HCT116 (cell line): ENCODE data around the gene RASGRF2. TPM values are rescaled to one million over a fixed set of nuclear protein-coding genes. Genes with fewer than 3 reads are reported as not detected.

ENCODE experiments used
- ATAC-seq: fragments of 200-7000 bp; cut with Tn5 transposase; 2 replicates; pipeline ENCODE4 v1.9.1; 2020; ENCODE audit warnings: mild to moderate bottlenecking, moderate library complexity
- BruUV-seq: library from RNA; stranded (reverse); fragments of 400-500 nt; replicated peaks from 2 replicates; lab custom pipeline; 2021; lab: Mats Ljungman, UMichigan
- CTCF ChIA-PET: fragments of 300-600 bp; sonication (Branson Sonifier 250); formaldehyde crosslinking; loops from one replicate; lab custom pipeline; 2021; ENCODE audit warnings: antibody characterized with exemption; lab: Charles Lee
- POLR2A ChIA-PET: fragments of 300-600, 350-600 bp; sonication (Branson Sonifier 250); formaldehyde crosslinking; loops from one replicate; lab custom pipeline; 2021; ENCODE audit warnings: antibody characterized with exemption; lab: Charles Lee
- RAD21 ChIA-PET, 2 experiments: fragments of 300-600 bp; sonication (Branson Sonifier 250); formaldehyde crosslinking; loops; one replicate each; lab custom pipeline; 2023; ENCODE audit warnings: low total read pairs in 2 of 2; ENCODE audit not compliant: uncharacterized antibody in 2 of 2, unreplicated experiment in 2 of 2, low non-redundant PET in 1 of 2; lab: Charles Lee
- DNase-seq: peaks from one replicate; pipeline ENCODE4 v3.0.0-alpha.2; 2010; ENCODE audit warnings: low read depth, low spot score
- H2AFZ ChIP-seq: fragments of 200-600 bp; shearing (Covaris generic), sonication (generic); 2 replicates; pipeline ENCODE4 v1.6.1; 2017; ENCODE audit warnings: low read depth, mixed run types, mixed read lengths, antibody characterized with exemption, low read length; ENCODE audit not compliant: poor library complexity, severe bottlenecking
- H3K27ac ChIP-seq: 2 replicates; pipeline ENCODE4 v1.5.1; 2012; ENCODE audit warnings: low read depth, low read length
- H3K27me3 ChIP-seq: fragments of 200-600 bp; sonication (generic); 2 replicates; pipeline ENCODE4 v1.6.1; 2016; ENCODE audit warnings: mixed run types, low read length, mixed read lengths; ENCODE audit not compliant: insufficient read depth
- H3K36me3 ChIP-seq, 2 experiments: fragments of 200-500 bp in 1 of 2; fragments of 200-600 bp in 1 of 2; sonication (Bioruptor generic) in 1 of 2; sonication (generic) in 1 of 2; 2 replicates each; pipeline versions ENCODE4 v1.5.1 to v1.6.1; 2014 to 2016; ENCODE audit warnings: low read length in 2 of 2, inconsistent platforms in 1 of 2, mixed read lengths in 1 of 2, mixed run types in 1 of 2; ENCODE audit not compliant: insufficient read depth in 2 of 2, control insufficient read depth in 1 of 2
- H3K4me1 ChIP-seq, 2 experiments: fragments of 200-600 bp in 1 of 2; sonication (generic) in 1 of 2; 2 replicates each; pipeline versions ENCODE4 v1.5.1 to v1.6.1; 2012 to 2017; ENCODE audit warnings: low read length in 2 of 2, inconsistent platforms in 1 of 2, mild to moderate bottlenecking in 1 of 2, mixed read lengths in 1 of 2, mixed run types in 1 of 2, moderate library complexity in 1 of 2; ENCODE audit not compliant: insufficient read depth in 2 of 2, control insufficient read depth in 1 of 2
- H3K4me2 ChIP-seq: fragments of 200-600 bp; sonication (generic); 2 replicates; pipeline ENCODE4 v1.6.1; 2017; ENCODE audit warnings: mixed run types, low read length, mixed read lengths
- H3K4me3 ChIP-seq, 2 experiments: fragments of 200-600 bp in 1 of 2; sonication (generic) in 1 of 2; replicated peaks in 1 of 2; 2 replicates each; pipeline ENCODE4 v1.5.1; 2011 to 2016; ENCODE audit warnings: low read length in 2 of 2, control low read depth in 1 of 2, low read depth in 1 of 2, mild to moderate bottlenecking in 1 of 2, mixed read lengths in 1 of 2, mixed run types in 1 of 2
- H3K79me2 ChIP-seq: fragments of 200-600 bp; sonication (generic); 2 replicates; pipeline ENCODE4 v1.6.1; 2017; ENCODE audit warnings: mild to moderate bottlenecking, mixed run types, low read length, moderate library complexity, mixed read lengths; ENCODE audit not compliant: insufficient read depth
- H3K9ac ChIP-seq: fragments of 200-600 bp; sonication (generic); 2 replicates; pipeline ENCODE4 v1.6.1; 2016; ENCODE audit warnings: low read length, mixed read lengths
- H3K9me2 ChIP-seq: fragments of 200-600 bp; sonication (generic), shearing (Covaris generic); 2 replicates; pipeline ENCODE4 v1.6.1; 2017; ENCODE audit warnings: mixed run types, mild to moderate bottlenecking, moderate library complexity; ENCODE audit not compliant: insufficient read depth
- H3K9me3 ChIP-seq, 2 experiments: fragments of 200-500 bp in 1 of 2; fragments of 200-600 bp in 1 of 2; sonication (Bioruptor generic) in 1 of 2; sonication (generic) in 1 of 2; 2 replicates each; pipeline ENCODE4 v1.6.1; 2014 to 2017; ENCODE audit warnings: low read length in 2 of 2, mixed read lengths in 2 of 2, inconsistent platforms in 1 of 2, low read depth in 1 of 2, mild to moderate bottlenecking in 1 of 2, mixed run types in 1 of 2, moderate library complexity in 1 of 2; ENCODE audit not compliant: control insufficient read depth in 1 of 2, insufficient read depth in 1 of 2
- H4K20me1 ChIP-seq: fragments of 200-600 bp; sonication (generic), shearing (Covaris generic); 2 replicates; pipeline ENCODE4 v1.6.1; 2017; ENCODE audit warnings: mixed run types, mild to moderate bottlenecking, moderate library complexity; ENCODE audit not compliant: insufficient read depth
- EZH2 ChIP-seq: fragments of 200-600 bp; sonication (generic); IDR thresholded peaks from 2 replicates; pipeline ENCODE4 v1.6.1; 2017; ENCODE audit warnings: antibody characterized with exemption, mixed run types
- EZH2phosphoT487 ChIP-seq: fragments of 200-600 bp; IDR thresholded peaks from 2 replicates; pipeline ENCODE4 v1.6.1; 2018; ENCODE audit warnings: antibody characterized with exemption, borderline replicate concordance
- FOSL1 ChIP-seq: IDR thresholded peaks from 2 replicates; pipeline ENCODE4 v1.6.1; 2012; ENCODE audit warnings: low read depth
- SIN3A ChIP-seq: IDR thresholded peaks from 2 replicates; pipeline ENCODE4 v1.6.1; 2012; ENCODE audit warnings: low read depth
- SP1 ChIP-seq: IDR thresholded peaks from 2 replicates; pipeline ENCODE4 v1.6.1; 2012; ENCODE audit warnings: low read depth
- TCF7L2 ChIP-seq: IDR thresholded peaks from 2 replicates; pipeline ENCODE4 v1.7.0; 2011; ENCODE audit warnings: borderline replicate concordance, inconsistent platforms; ENCODE audit not compliant: insufficient read depth, insufficient read length; ENCODE audit errors: extremely low read depth
- ZFX ChIP-seq: fragments of 450-650 bp; IDR thresholded peaks from 2 replicates; pipeline ENCODE4 v1.6.1; 2017
- intact Hi-C: fragments of 100-400 bp; cut with micrococcal nuclease; formaldehyde crosslinking; loops from 2 replicates; pipeline ENCODE4 v1.10.0; 2022
- total RNA-seq: library from RNA; stranded (reverse); gene quantifications from one replicate; pipeline ENCODE4 v1.2.1, GENCODE V29; 2021; ENCODE audit not compliant: unreplicated experiment
- TF ChIP-seq, protein P1 (sequence below), 3 experiments: fragments of 200-600 bp in 1 of 3; sonication (generic) in 1 of 3; IDR thresholded peaks in 2 of 3; conservative IDR thresholded peaks in 1 of 3; 2 replicates each; pipeline ENCODE4 v1.5.1; 2012 to 2017; ENCODE audit warnings: low read depth in 2 of 3, low read length in 2 of 3, antibody characterized with exemption in 1 of 3, borderline replicate concordance in 1 of 3, control low read depth in 1 of 3, mild to moderate bottlenecking in 1 of 3, mixed read lengths in 1 of 3, mixed run types in 1 of 3, moderate library complexity in 1 of 3; ENCODE audit not compliant: insufficient read depth in 1 of 3
- TF ChIP-seq, protein P2 (sequence below): IDR thresholded peaks from 2 replicates; pipeline ENCODE4 v1.6.1; 2012
- TF ChIP-seq, protein P3 (sequence below): IDR thresholded peaks from 2 replicates; pipeline ENCODE4 v1.6.1; 2011; ENCODE audit warnings: mild to moderate bottlenecking, low read length, moderate library complexity; ENCODE audit not compliant: insufficient replicate concordance; ENCODE audit errors: extremely low read depth

Gene RASGRF2
- total RNA-seq, 1 experiment from 2014 or later = 0.05 TPM

DNA sequence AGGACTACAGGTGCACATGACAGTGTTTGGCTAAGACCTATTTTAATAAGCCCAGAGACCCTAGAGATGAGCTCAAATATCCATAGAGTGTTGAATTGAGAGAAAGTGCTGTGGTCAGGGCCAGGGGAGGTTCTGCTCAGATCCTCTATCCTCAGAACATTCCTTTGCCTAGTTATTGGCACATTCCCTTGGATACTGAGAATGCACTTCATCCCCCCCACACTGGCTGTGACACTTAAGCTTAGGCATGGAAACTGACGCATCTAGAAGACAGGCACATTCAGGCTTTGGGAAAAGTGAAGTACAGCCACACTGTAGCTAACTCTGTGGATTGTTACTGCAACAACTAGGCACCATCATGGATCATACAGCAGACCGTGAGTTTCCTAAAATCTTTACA, 27.1 kb upstream of the RASGRF2 start:
- Histone ChIP-seq H2AFZ (no peak overlapping the region), H3K36me3 (no peaks in the 10 kb centered on the region), H3K27ac (no peak overlapping the region), H3K4me1 (peaks cover 0 to 7% of the 10 kb centered on the region in 2 experiments; a peak in 2 of 4 replicates), H4K20me1 (no peaks in the 10 kb centered on the region), H3K4me3 (no peak overlapping the region), H3K9ac (no peak overlapping the region), H3K79me2 (no peaks in the 10 kb centered on the region), H3K9me3 (no peaks in the 10 kb centered on the region), H3K4me2 (no peak overlapping the region), H3K27me3 (no peaks in the 10 kb centered on the region), H3K9me2 (no peaks in the 10 kb centered on the region)
- ATAC-seq = no peak
- POLR2A ChIA-PET = no interaction called here
- no peak for DNase-seq
- intact Hi-C loops = no loop called here
- BruUV-seq = no TSS peak
- CTCF ChIA-PET = no interaction called here
- RAD21 ChIA-PET = no interaction called here
- TF ChIP-seq, protein P1, sequence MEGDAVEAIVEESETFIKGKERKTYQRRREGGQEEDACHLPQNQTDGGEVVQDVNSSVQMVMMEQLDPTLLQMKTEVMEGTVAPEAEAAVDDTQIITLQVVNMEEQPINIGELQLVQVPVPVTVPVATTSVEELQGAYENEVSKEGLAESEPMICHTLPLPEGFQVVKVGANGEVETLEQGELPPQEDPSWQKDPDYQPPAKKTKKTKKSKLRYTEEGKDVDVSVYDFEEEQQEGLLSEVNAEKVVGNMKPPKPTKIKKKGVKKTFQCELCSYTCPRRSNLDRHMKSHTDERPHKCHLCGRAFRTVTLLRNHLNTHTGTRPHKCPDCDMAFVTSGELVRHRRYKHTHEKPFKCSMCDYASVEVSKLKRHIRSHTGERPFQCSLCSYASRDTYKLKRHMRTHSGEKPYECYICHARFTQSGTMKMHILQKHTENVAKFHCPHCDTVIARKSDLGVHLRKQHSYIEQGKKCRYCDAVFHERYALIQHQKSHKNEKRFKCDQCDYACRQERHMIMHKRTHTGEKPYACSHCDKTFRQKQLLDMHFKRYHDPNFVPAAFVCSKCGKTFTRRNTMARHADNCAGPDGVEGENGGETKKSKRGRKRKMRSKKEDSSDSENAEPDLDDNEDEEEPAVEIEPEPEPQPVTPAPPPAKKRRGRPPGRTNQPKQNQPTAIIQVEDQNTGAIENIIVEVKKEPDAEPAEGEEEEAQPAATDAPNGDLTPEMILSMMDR (IDR thresholded peaks at IDR 0.05 in 2 of 3, conservative IDR thresholded peaks at IDR 0.05 in 1 of 3; ENCODE audit: borderline replicate concordance in 1 of 3, insufficient read depth in 1 of 3, low read depth in 2 of 3, low read length in 2 of 3) = no peak
- TF ChIP-seq ZFX (no peak), FOSL1 (no peak), EZH2 (no peak), EZH2phosphoT487 (no peak), SIN3A (no peak), TCF7L2 (no peak), SP1 (no peak)
- TF ChIP-seq, protein P2, sequence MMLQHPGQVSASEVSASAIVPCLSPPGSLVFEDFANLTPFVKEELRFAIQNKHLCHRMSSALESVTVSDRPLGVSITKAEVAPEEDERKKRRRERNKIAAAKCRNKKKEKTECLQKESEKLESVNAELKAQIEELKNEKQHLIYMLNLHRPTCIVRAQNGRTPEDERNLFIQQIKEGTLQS = no peak
- TF ChIP-seq, protein P3, sequence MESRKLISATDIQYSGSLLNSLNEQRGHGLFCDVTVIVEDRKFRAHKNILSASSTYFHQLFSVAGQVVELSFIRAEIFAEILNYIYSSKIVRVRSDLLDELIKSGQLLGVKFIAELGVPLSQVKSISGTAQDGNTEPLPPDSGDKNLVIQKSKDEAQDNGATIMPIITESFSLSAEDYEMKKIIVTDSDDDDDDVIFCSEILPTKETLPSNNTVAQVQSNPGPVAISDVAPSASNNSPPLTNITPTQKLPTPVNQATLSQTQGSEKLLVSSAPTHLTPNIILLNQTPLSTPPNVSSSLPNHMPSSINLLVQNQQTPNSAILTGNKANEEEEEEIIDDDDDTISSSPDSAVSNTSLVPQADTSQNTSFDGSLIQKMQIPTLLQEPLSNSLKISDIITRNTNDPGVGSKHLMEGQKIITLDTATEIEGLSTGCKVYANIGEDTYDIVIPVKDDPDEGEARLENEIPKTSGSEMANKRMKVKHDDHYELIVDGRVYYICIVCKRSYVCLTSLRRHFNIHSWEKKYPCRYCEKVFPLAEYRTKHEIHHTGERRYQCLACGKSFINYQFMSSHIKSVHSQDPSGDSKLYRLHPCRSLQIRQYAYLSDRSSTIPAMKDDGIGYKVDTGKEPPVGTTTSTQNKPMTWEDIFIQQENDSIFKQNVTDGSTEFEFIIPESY = no peak
